Tibial artery (tissue), 4 donors: ENCODE measurements around the gene CDRT4.
A peak's percentile ranks its signal among the peaks of the same experiment; 100 is the strongest.

ENCODE experiments used
- DNase-seq, 2 donors: peaks; one replicate each; pipeline ENCODE4 v3.0.0-alpha.2; 2019
- H3K27ac ChIP-seq, 2 donors: fragments of 200-600 bp; sonication (generic) in 1 of 2; 1 replicate in 1 of 2; 2 replicates in 1 of 2; pipeline ENCODE4 v1.5.1; 2018 to 2019; ENCODE audit warnings: mild to moderate bottlenecking in 1 of 2
- H3K27me3 ChIP-seq, 2 donors: fragments of 200-600 bp; sonication (generic) in 1 of 2; one replicate each; pipeline versions ENCODE4 v1.5.1 to v1.6.0; 2016 to 2019
- H3K36me3 ChIP-seq, 3 donors: fragments of 200-600 bp; sonication (generic) in 2 of 3; one replicate each; pipeline ENCODE4 v1.5.1; 2016 to 2019; ENCODE audit warnings: mild to moderate bottlenecking in 2 of 3
- H3K4me1 ChIP-seq, 4 donors: fragments of 200-600 bp; sonication (generic) in 2 of 4; 1 replicate in 3 of 4; 2 replicates in 1 of 4; pipeline ENCODE4 v1.5.1; 2016 to 2019
- H3K4me3 ChIP-seq, 2 donors: fragments of 200-600 bp; sonication (generic) in 1 of 2; 1 replicate in 1 of 2; 2 replicates in 1 of 2; pipeline ENCODE4 v1.5.1; 2018 to 2019; ENCODE audit warnings: mild to moderate bottlenecking in 2 of 2
- H3K9me3 ChIP-seq, 3 donors: fragments of 200-600 bp; sonication (generic) in 1 of 3; one replicate each; pipeline ENCODE4 v1.5.1; 2016 to 2019
- CTCF ChIP-seq, 2 experiments: fragments of 200-600 bp in 1 of 2; fragments of 450-650 bp in 1 of 2; IDR thresholded peaks; one replicate each; pipeline ENCODE4 v1.5.1; 2017 to 2019; ENCODE audit warnings: antibody characterized with exemption in 2 of 2, mild to moderate bottlenecking in 1 of 2, moderate library complexity in 1 of 2
- intact Hi-C: fragments of 100-400 bp; cut with DNase I; formaldehyde crosslinking; loops from one replicate; pipeline ENCODE4 v1.15.0; 2023; ENCODE audit warnings: low total_unique reads

The CDRT4 gene

GRCh38 chr17:15408803-15409202 is 58.6 kb downstream of the CDRT4 start:
- no peak overlapping the region for H3K4me3 ChIP-seq
- H3K36me3 ChIP-seq, result no peaks in the 10 kb centered on the region
- H3K27me3 ChIP-seq, result no peaks in the 10 kb centered on the region
- DNase-seq, result peak in 1 of 2 donors; percentile 57
- TF ChIP-seq CTCF (IDR thresholded peaks at IDR 0.05), result no peak
- H3K27ac ChIP-seq, result peak overlapping the region; percentile 70 to 78
- H3K4me1 ChIP-seq, result peaks cover 0 to 41% (median 15%) of the 10 kb centered on the region in 4 donors
- intact Hi-C loops, result no loop called here
- no peaks in the 10 kb centered on the region for H3K9me3 ChIP-seq

GRCh38 chr17:15406081-15406480 is 61.3 kb downstream of the CDRT4 start:
- no peak for DNase-seq
- Histone ChIP-seq H3K36me3 (no peaks in the 10 kb centered on the region), H3K4me1 (peaks cover 0 to 40% (median 15%) of the 10 kb centered on the region in 4 donors), H3K27ac (no peak overlapping the region), H3K9me3 (no peaks in the 10 kb centered on the region), H3K27me3 (no peaks in the 10 kb centered on the region), H3K4me3 (no peak overlapping the region)
- no peak for TF ChIP-seq CTCF (IDR thresholded peaks at IDR 0.05)
- intact Hi-C loops, result no loop called here

- TF ChIP-seq CTCF (IDR thresholded peaks at IDR 0.05), result no peak
- H3K4me1 ChIP-seq, result peaks cover 0 to 30% (median 12%) of the 10 kb centered on the region in 4 donors
- intact Hi-C loops, result no loop called here
- no peaks in the 10 kb centered on the region for H3K9me3 ChIP-seq
- H3K27me3 ChIP-seq, result no peaks in the 10 kb centered on the region
- H3K27ac ChIP-seq, result no peak overlapping the region
- H3K36me3 ChIP-seq, result no peaks in the 10 kb centered on the region
- no peak for DNase-seq
- no peak overlapping the region for H3K4me3 ChIP-seq
Observed at GRCh38 chr17:15405058-15405415, 62.4 kb downstream of the CDRT4 start.

GRCh38 chr17:15404106-15405057 is 63.0 kb downstream of the CDRT4 start:
- Histone ChIP-seq H3K27me3 (no peaks in the 10 kb centered on the region), H3K36me3 (no peaks in the 10 kb centered on the region), H3K27ac (peak overlapping the region; percentile 30 to 38), H3K4me3 (no peak overlapping the region), H3K4me1 (peaks cover 0 to 25% (median 8%) of the 10 kb centered on the region in 4 donors), H3K9me3 (no peaks in the 10 kb centered on the region)
- no peak for TF ChIP-seq CTCF (IDR thresholded peaks at IDR 0.05)
- DNase-seq, result no peak
- intact Hi-C loops, result no loop called here

GRCh38 chr17:15403276-15403939 is 64.0 kb downstream of the CDRT4 start:
- no peaks in the 10 kb centered on the region for H3K27me3 ChIP-seq
- peaks cover 0 to 26% (median 6%) of the 10 kb centered on the region in 4 donors for H3K4me1 ChIP-seq
- intact Hi-C loops, result no loop called here
- no peak overlapping the region for H3K4me3 ChIP-seq
- H3K27ac ChIP-seq, result peak overlapping the region in 1 of 2 donors; percentile 38
- TF ChIP-seq CTCF (IDR thresholded peaks at IDR 0.05), result no peak
- DNase-seq, result no peak
- H3K9me3 ChIP-seq, result no peaks in the 10 kb centered on the region
- H3K36me3 ChIP-seq, result no peaks in the 10 kb centered on the region
